Measurements from ENCODE around the gene ANXA8.
"Not testable (repeated sequence)": the region's sequence is repeated elsewhere in the genome, so short reads cannot be mapped to it uniquely, and the experiment has no call there.

- TF ChIP-seq POLR2AphosphoS5 (IDR thresholded peaks at IDR 0.05; ENCODE audit: low read depth, low read length): not testable (repeated sequence)
- TF ChIP-seq, protein P1, sequence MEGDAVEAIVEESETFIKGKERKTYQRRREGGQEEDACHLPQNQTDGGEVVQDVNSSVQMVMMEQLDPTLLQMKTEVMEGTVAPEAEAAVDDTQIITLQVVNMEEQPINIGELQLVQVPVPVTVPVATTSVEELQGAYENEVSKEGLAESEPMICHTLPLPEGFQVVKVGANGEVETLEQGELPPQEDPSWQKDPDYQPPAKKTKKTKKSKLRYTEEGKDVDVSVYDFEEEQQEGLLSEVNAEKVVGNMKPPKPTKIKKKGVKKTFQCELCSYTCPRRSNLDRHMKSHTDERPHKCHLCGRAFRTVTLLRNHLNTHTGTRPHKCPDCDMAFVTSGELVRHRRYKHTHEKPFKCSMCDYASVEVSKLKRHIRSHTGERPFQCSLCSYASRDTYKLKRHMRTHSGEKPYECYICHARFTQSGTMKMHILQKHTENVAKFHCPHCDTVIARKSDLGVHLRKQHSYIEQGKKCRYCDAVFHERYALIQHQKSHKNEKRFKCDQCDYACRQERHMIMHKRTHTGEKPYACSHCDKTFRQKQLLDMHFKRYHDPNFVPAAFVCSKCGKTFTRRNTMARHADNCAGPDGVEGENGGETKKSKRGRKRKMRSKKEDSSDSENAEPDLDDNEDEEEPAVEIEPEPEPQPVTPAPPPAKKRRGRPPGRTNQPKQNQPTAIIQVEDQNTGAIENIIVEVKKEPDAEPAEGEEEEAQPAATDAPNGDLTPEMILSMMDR (IDR thresholded peaks at IDR 0.05): not testable (repeated sequence)
These were observed 3.8 kb downstream of the ANXA8 start for GRCh38 chr10:47480133-47480532.

Measured in Panc1 (cell line).